ENCODE measurements around the gene NFYB. TPM values are rescaled to one million over a fixed set of nuclear protein-coding genes. Genes with fewer than 3 reads are reported as not detected.

The NFYB gene
- total RNA-seq, 5 donors from 2014 or later (not counting 1 experiment from before 2014, with no cell fraction given) = 15.6 to 23.7 (median 22.3) TPM

DNA sequence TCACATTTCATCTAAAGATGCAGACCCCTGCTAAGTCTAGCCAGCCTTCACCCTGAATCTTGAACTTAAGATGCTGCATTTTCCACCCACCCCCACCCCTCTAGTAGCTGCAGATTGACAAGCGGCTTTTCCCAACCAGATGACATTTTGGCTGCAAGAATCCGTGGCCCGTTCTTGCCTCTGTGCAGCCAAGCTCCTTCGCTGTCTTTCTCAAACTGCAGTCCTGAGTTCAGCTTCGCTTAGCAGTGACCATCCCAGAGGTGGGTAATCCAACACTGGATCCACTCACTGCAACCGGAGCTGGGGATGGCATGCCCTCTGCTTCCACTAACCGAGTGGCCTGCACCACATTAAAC lies 765 bp upstream of the NFYB start:
- Histone ChIP-seq H3K9me3 (no peaks in the 10 kb centered on the region), H3K27me3 (replicated peaks in 1 of 2; ENCODE audit: control insufficient read depth in 2 of 2, extremely low read depth in 1 of 2, insufficient read depth in 2 of 2, low read length in 1 of 2) (no peaks in the 10 kb centered on the region), H3K36me3 (ENCODE audit: control insufficient read depth in 2 of 2, extremely low read depth in 1 of 2, insufficient read depth in 1 of 2, low read length in 1 of 2) (peaks cover 0 to 13% of the 10 kb centered on the region in 2 donors), H3K4me3 (ENCODE audit: control insufficient read depth in 1 of 2, extremely low read depth in 1 of 2, low read length in 1 of 2) (peak overlapping the region in 1 of 2 donors; percentile 54), H3K4me1 (ENCODE audit: control insufficient read depth in 1 of 2, extremely low read depth in 1 of 2, insufficient read depth in 2 of 2, low read length in 2 of 2) (peaks cover 14 to 20% of the 10 kb centered on the region in 2 experiments), H3K27ac (ENCODE audit: low read length) (no peak overlapping the region)
- Mint-ChIP-seq H3K36me3 (no peaks in the 10 kb centered on the region), H3K4me1 (peaks cover 7 to 22% (median 10%) of the 10 kb centered on the region in 3 donors), H3K27me3 (no peaks in the 10 kb centered on the region), H3K27ac (no peak overlapping the region), H3K9me3 (no peaks in the 10 kb centered on the region), H3K4me3 (peak overlapping the region; percentile 21 to 59 (median 57))
- WGBS (ENCODE audit: insufficient coverage) = 100% methylated on average over 5 of the region's 7 CpGs
- ChIA-PET CTCF (interaction anchor here (0.6 kb wide), 3 partner anchors 30 to 796 kb away, joined by 3 to 6 read pairs (median 4); no protein-coding TSS in a partner anchor), POLR2A (interaction anchor here in 1 of 2 donors (1.7 kb wide), 1 partner anchor 209 kb away, joined by 8 read pairs; the partner anchor contains the start of gene HSP90B1)
- DNase-seq (peak in 1 of 35 experiments; percentile 22), ATAC-seq (replicated peaks in 1 of 4) (no peak)

GRCh38 chr12:104137001-104137901 lies 759 bp downstream of the NFYB start:
- peaks cover 17 to 20% of the 10 kb centered on the region in 2 experiments for H3K4me1 ChIP-seq (ENCODE audit: control insufficient read depth in 1 of 2, extremely low read depth in 1 of 2, insufficient read depth in 2 of 2, low read length in 2 of 2)
- H3K27ac ChIP-seq (ENCODE audit: low read length) = peak overlapping the region; percentile 36
- peak in 34 of 35 experiments; percentile 0 to 65 (median 20) for DNase-seq
- H3K4me3 ChIP-seq (ENCODE audit: control insufficient read depth in 1 of 2, extremely low read depth in 1 of 2, low read length in 1 of 2) = peak overlapping the region; percentile 64 to 87
- WGBS (ENCODE audit: insufficient coverage) = under 1% methylated on average over 71 of the region's 78 CpGs
- no peaks in the 10 kb centered on the region for H3K9me3 ChIP-seq
- Mint-ChIP-seq H3K27me3 (no peaks in the 10 kb centered on the region), H3K9me3 (no peaks in the 10 kb centered on the region), H3K4me3 (peak overlapping the region; percentile 72 to 88 (median 87)), H3K4me1 (peaks cover 13 to 27% (median 15%) of the 10 kb centered on the region in 3 donors), H3K36me3 (peaks cover 5% of the 10 kb centered on the region), H3K27ac (peak overlapping the region; percentile 80 to 89)
- POLR2A ChIA-PET = interaction anchor here (0.5 to 1.7 kb wide), 5 partner anchors 40 to 207 kb away, joined by 4 to 8 read pairs (median 5); partner anchors contain the start of genes HSP90B1 (in 1 of the 2) and TDG (in 1 of the 2)
- no peaks in the 10 kb centered on the region for H3K27me3 ChIP-seq (replicated peaks in 1 of 2; ENCODE audit: control insufficient read depth in 2 of 2, extremely low read depth in 1 of 2, insufficient read depth in 2 of 2, low read length in 1 of 2)
- peaks cover 2 to 26% of the 10 kb centered on the region in 2 donors for H3K36me3 ChIP-seq (ENCODE audit: control insufficient read depth in 2 of 2, extremely low read depth in 1 of 2, insufficient read depth in 1 of 2, low read length in 1 of 2)
- peak; percentile 6 to 30 (median 18) for ATAC-seq (replicated peaks in 1 of 4)
- CTCF ChIA-PET = interaction anchor here in 1 of 2 donors (1.0 to 1.6 kb wide), 3 partner anchors 28 to 207 kb away, joined by 3 to 10 read pairs (median 4); partner anchors contain the start of genes HSP90B1 and TXNRD1

DNA sequence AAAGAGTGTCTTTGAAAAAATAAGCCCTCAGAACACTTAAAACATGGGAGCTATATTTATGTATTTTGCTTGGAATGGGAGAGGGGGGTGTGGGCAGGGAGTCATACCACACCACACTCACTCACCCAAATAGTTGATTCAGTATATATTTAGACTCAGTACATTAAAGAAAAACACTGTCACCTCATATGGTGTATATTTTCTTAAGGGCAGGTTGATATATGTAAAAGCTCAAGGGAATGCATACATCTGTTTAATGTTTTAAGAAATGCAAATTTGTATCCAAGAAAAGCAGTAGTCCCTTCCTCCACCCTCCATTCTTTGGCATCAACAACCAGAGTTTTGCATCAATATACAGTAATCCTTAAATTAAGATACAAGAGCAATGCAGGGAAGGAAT lies 1.4 kb downstream of the NFYB start:
- H3K9me3 Mint-ChIP-seq = no peaks in the 10 kb centered on the region
- Histone ChIP-seq H3K9me3 (no peaks in the 10 kb centered on the region), H3K27ac (ENCODE audit: low read length) (no peak overlapping the region), H3K36me3 (ENCODE audit: control insufficient read depth in 2 of 2, extremely low read depth in 1 of 2, insufficient read depth in 1 of 2, low read length in 1 of 2) (peaks cover 4 to 32% of the 10 kb centered on the region in 2 donors), H3K4me3 (ENCODE audit: control insufficient read depth in 1 of 2, extremely low read depth in 1 of 2, low read length in 1 of 2) (peak overlapping the region; percentile 64 to 87), H3K27me3 (replicated peaks in 1 of 2; ENCODE audit: control insufficient read depth in 2 of 2, extremely low read depth in 1 of 2, insufficient read depth in 2 of 2, low read length in 1 of 2) (no peaks in the 10 kb centered on the region), H3K4me1 (ENCODE audit: control insufficient read depth in 1 of 2, extremely low read depth in 1 of 2, insufficient read depth in 2 of 2, low read length in 2 of 2) (peaks cover 18 to 20% of the 10 kb centered on the region in 2 experiments)
- peaks cover 8% of the 10 kb centered on the region for H3K36me3 Mint-ChIP-seq
- H3K4me3 Mint-ChIP-seq = peak overlapping the region; percentile 72 to 88 (median 87)
- ChIA-PET CTCF (interaction anchor here in 1 of 2 donors (1.6 kb wide), 1 partner anchor 207 kb away, joined by 10 read pairs; the partner anchor contains the start of gene HSP90B1), POLR2A (no interaction called here)
- no peak for ATAC-seq (replicated peaks in 1 of 4)
- DNase-seq = no peak
- H3K4me1 Mint-ChIP-seq = peaks cover 18 to 30% (median 18%) of the 10 kb centered on the region in 3 donors
- H3K27ac Mint-ChIP-seq = peak overlapping the region; percentile 23 to 89
- H3K27me3 Mint-ChIP-seq = no peaks in the 10 kb centered on the region

- Histone ChIP-seq H3K4me1 (ENCODE audit: control insufficient read depth in 1 of 2, extremely low read depth in 1 of 2, insufficient read depth in 2 of 2, low read length in 2 of 2) (peaks cover 18 to 20% of the 10 kb centered on the region in 2 experiments), H3K4me3 (ENCODE audit: control insufficient read depth in 1 of 2, extremely low read depth in 1 of 2, low read length in 1 of 2) (no peak overlapping the region), H3K27me3 (replicated peaks in 1 of 2; ENCODE audit: control insufficient read depth in 2 of 2, extremely low read depth in 1 of 2, insufficient read depth in 2 of 2, low read length in 1 of 2) (no peaks in the 10 kb centered on the region), H3K27ac (ENCODE audit: low read length) (no peak overlapping the region), H3K9me3 (no peaks in the 10 kb centered on the region), H3K36me3 (ENCODE audit: control insufficient read depth in 2 of 2, extremely low read depth in 1 of 2, insufficient read depth in 1 of 2, low read length in 1 of 2) (peaks cover 9 to 40% of the 10 kb centered on the region in 2 donors)
- Mint-ChIP-seq H3K9me3 (no peaks in the 10 kb centered on the region), H3K4me3 (no peak overlapping the region), H3K27me3 (no peaks in the 10 kb centered on the region), H3K27ac (no peak overlapping the region), H3K36me3 (peaks cover 16% of the 10 kb centered on the region), H3K4me1 (peaks cover 25 to 40% (median 30%) of the 10 kb centered on the region in 3 donors)
- 100% methylated on average over 1 of the region's 1 CpG for whole genome bisulfite sequencing (ENCODE audit: insufficient coverage)
- ChIA-PET CTCF (no interaction called here), POLR2A (no interaction called here)
- DNase-seq = no peak
- no peak for ATAC-seq (replicated peaks in 1 of 4)
Observed at GRCh38 chr12:104134882-104135281, 3.1 kb downstream of the NFYB start.

GRCh38 chr12:104133866-104134265 lies 4.1 kb downstream of the NFYB start:
- no peaks in the 10 kb centered on the region for H3K27me3 Mint-ChIP-seq
- no peak overlapping the region for H3K27ac ChIP-seq (ENCODE audit: low read length)
- ATAC-seq (replicated peaks in 1 of 4) = no peak
- WGBS (ENCODE audit: insufficient coverage) = 100% methylated on average over 1 of the region's 1 CpG
- H3K9me3 ChIP-seq = no peaks in the 10 kb centered on the region
- DNase-seq = no peak
- ChIA-PET POLR2A (no interaction called here), CTCF (interaction anchor here in 1 of 2 donors (0.7 kb wide), 1 partner anchor 9 kb away, joined by 4 read pairs; no protein-coding TSS in a partner anchor)
- peaks cover 9 to 46% of the 10 kb centered on the region in 2 donors for H3K36me3 ChIP-seq (ENCODE audit: control insufficient read depth in 2 of 2, extremely low read depth in 1 of 2, insufficient read depth in 1 of 2, low read length in 1 of 2)
- no peaks in the 10 kb centered on the region for H3K9me3 Mint-ChIP-seq
- no peaks in the 10 kb centered on the region for H3K27me3 ChIP-seq (replicated peaks in 1 of 2; ENCODE audit: control insufficient read depth in 2 of 2, extremely low read depth in 1 of 2, insufficient read depth in 2 of 2, low read length in 1 of 2)
- no peak overlapping the region for H3K4me3 ChIP-seq (ENCODE audit: control insufficient read depth in 1 of 2, extremely low read depth in 1 of 2, low read length in 1 of 2)
- no peak overlapping the region for H3K4me3 Mint-ChIP-seq
- H3K36me3 Mint-ChIP-seq = peaks cover 16% of the 10 kb centered on the region
- H3K4me1 ChIP-seq (ENCODE audit: control insufficient read depth in 1 of 2, extremely low read depth in 1 of 2, insufficient read depth in 2 of 2, low read length in 2 of 2) = peaks cover 17 to 19% of the 10 kb centered on the region in 2 experiments
- no peak overlapping the region for H3K27ac Mint-ChIP-seq
- peaks cover 35 to 39% (median 35%) of the 10 kb centered on the region in 3 donors for H3K4me1 Mint-ChIP-seq

DNA sequence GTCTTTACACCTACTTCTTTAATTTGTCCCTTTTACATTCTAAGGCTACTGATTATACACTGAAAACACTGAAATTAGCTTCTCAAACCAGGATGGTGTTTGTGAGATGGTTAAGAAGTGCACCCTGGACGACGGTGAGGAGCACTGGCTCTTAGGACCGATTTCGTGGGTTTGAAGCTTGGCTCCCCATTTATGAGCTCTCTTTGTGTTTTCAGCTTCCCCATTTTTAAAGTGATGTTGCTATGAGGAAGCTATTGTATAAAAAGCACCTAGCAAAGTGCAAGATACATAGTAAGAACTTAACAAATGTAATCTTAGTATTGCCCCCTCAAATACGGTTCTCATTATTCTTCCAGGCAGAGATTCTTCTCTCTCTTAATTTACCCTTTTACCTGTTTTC lies 4.7 kb downstream of the NFYB start:
- Mint-ChIP-seq H3K36me3 (peaks cover 16% of the 10 kb centered on the region), H3K27ac (no peak overlapping the region), H3K27me3 (no peaks in the 10 kb centered on the region), H3K4me3 (no peak overlapping the region), H3K9me3 (no peaks in the 10 kb centered on the region), H3K4me1 (peaks cover 36 to 37% (median 36%) of the 10 kb centered on the region in 3 donors)
- H3K36me3 ChIP-seq (ENCODE audit: control insufficient read depth in 2 of 2, extremely low read depth in 1 of 2, insufficient read depth in 1 of 2, low read length in 1 of 2) = peaks cover 11 to 48% of the 10 kb centered on the region in 2 donors
- ChIA-PET CTCF (interaction anchor here in 1 of 2 donors (0.7 kb wide), 1 partner anchor 9 kb away, joined by 4 read pairs; no protein-coding TSS in a partner anchor), POLR2A (interaction anchor here in 1 of 2 donors (0.6 kb wide), 1 partner anchor 11 kb away, joined by 3 read pairs; no protein-coding TSS in a partner anchor)
- no peaks in the 10 kb centered on the region for H3K27me3 ChIP-seq (replicated peaks in 1 of 2; ENCODE audit: control insufficient read depth in 2 of 2, extremely low read depth in 1 of 2, insufficient read depth in 2 of 2, low read length in 1 of 2)
- H3K27ac ChIP-seq (ENCODE audit: low read length) = no peak overlapping the region
- no peak for DNase-seq
- H3K4me3 ChIP-seq (ENCODE audit: control insufficient read depth in 1 of 2, extremely low read depth in 1 of 2, low read length in 1 of 2) = no peak overlapping the region
- ATAC-seq (replicated peaks in 1 of 4) = no peak
- no CpG with 5 or more reads among the region's 5 CpGs for whole genome bisulfite sequencing (ENCODE audit: insufficient coverage)
- H3K4me1 ChIP-seq (ENCODE audit: control insufficient read depth in 1 of 2, extremely low read depth in 1 of 2, insufficient read depth in 2 of 2, low read length in 2 of 2) = peaks cover 12 to 14% of the 10 kb centered on the region in 2 experiments
- no peaks in the 10 kb centered on the region for H3K9me3 ChIP-seq
